ENCODE results near the gene ACBD4. TPM values are rescaled to one million over a fixed set of nuclear protein-coding genes. Genes with fewer than 3 reads are reported as not detected.

Gene ACBD4
- total and polyA plus RNA-seq, 2 of the 13 experiments (the other 11 are each of a cell fraction or from before 2014, with no cell fraction given): 16.1 to 26.9 TPM

DNA sequence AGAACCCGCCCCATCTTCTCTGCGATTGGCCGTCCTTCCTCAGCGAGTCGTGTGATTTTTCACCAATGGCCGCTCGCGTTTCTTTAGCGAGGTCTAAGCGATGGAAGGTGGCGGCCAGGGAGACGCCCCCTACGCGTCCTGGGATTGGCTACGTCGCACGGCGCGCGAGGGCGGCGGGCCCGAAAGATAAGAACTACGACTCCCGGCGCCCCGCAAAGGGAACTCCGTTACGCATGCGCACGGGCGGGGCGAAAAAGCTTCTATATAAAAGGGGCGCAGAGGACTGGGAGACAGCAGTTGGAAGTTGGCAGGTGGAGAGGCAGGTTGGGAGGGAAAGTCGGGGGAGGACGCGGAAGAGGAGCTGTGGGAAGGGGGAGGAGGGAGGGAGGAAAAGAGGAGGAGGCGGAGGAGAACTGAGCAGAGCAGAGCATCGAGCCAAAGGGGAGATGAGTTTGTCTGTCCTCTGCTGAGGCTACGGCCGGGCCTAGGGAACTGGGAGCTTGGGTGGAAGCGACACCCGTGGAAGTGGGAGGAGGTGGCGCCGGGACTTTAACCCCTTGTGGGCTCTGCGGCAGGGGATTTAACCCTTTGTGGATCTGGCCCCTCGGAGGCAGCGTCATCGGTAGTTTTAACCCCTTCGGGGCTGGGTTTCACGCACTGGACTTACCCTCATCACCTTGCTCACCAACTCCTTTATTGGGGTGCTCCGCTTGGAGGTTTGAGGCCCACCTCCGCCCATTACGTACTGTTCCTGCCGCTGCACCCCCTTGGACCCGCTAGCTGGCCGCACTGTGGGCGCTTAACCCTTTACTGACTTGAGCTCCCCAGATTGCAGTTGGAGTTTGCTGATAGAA lies 12.9 kb downstream of the ACBD4 start, which contains the start of gene HEXIM1 (continued):
- TF ChIP-seq KDM5B (CRISPR knock-in tag; IDR thresholded peaks at IDR 0.05; ENCODE audit: borderline replicate concordance): peak; percentile 92
- peak; percentile 77; the same call in 1 of the 2 replicates for TF ChIP-seq ZNF441 (CRISPR knock-in tag; IDR thresholded peaks at IDR 0.05; ENCODE audit: borderline replicate concordance)
- peak; percentile 85 for TF ChIP-seq CREM (IDR thresholded peaks at IDR 0.05)
- TF ChIP-seq CREM (CRISPR knock-in tag; IDR thresholded peaks at IDR 0.05): no peak
- no peak for TF ChIP-seq MATR3 (CRISPR knock-in tag; IDR thresholded peaks at IDR 0.05)
- TF ChIP-seq RFXANK (CRISPR knock-in tag; IDR thresholded peaks at IDR 0.05): no peak
- TF ChIP-seq ZNF484 (CRISPR knock-in tag; IDR thresholded peaks at IDR 0.05; ENCODE audit: borderline replicate concordance, low read depth): no peak
- peak; percentile 51; the same call in 1 of the 2 replicates for TF ChIP-seq SP1 (IDR thresholded peaks at IDR 0.05)
- peak; percentile 80; the same call in 1 of the 2 replicates for TF ChIP-seq SP1 (CRISPR knock-in tag; IDR thresholded peaks at IDR 0.05)
- no peak for TF ChIP-seq SNRNP70 (IDR thresholded peaks at IDR 0.05; ENCODE audit: low read depth, low read length)
- no peak for TF ChIP-seq ZFP62 (CRISPR knock-in tag; IDR thresholded peaks at IDR 0.05)
- TF ChIP-seq ZNF558 (CRISPR knock-in tag; IDR thresholded peaks at IDR 0.05; ENCODE audit: borderline replicate concordance): peak; percentile 68; the same call in 1 of the 2 replicates
- TF ChIP-seq GLMP (CRISPR knock-in tag; IDR thresholded peaks at IDR 0.05; ENCODE audit: borderline replicate concordance): no peak
- no peak; the same call in 1 of the 2 replicates for TF ChIP-seq ZNF205 (CRISPR knock-in tag; IDR thresholded peaks at IDR 0.05)
- TF ChIP-seq RARA (CRISPR knock-in tag; IDR thresholded peaks at IDR 0.05): peak; percentile 58
- peak; percentile 36; the same call in 1 of the 2 replicates for TF ChIP-seq ZNF354B (CRISPR knock-in tag; IDR thresholded peaks at IDR 0.05)
- TF ChIP-seq ZMYM3 (CRISPR knock-in tag; IDR thresholded peaks at IDR 0.05): peak; percentile 81
- TF ChIP-seq JDP2 (CRISPR knock-in tag; IDR thresholded peaks at IDR 0.05; ENCODE audit: borderline replicate concordance): no peak; the same call in 1 of the 2 replicates
- TF ChIP-seq ARNTL (CRISPR knock-in tag; IDR thresholded peaks at IDR 0.05): peak; percentile 76
- TF ChIP-seq ZNF33A (CRISPR knock-in tag; IDR thresholded peaks at IDR 0.05; ENCODE audit: borderline replicate concordance): no peak
- no peak for TF ChIP-seq IRF1 (CRISPR knock-in tag; IDR thresholded peaks at IDR 0.05; ENCODE audit: low read depth)
- TF ChIP-seq FOXK1 (CRISPR knock-in tag; IDR thresholded peaks at IDR 0.05; ENCODE audit: borderline replicate concordance, low read depth): no peak; the same call in 1 of the 2 replicates
- TF ChIP-seq HIC2 (CRISPR knock-in tag; IDR thresholded peaks at IDR 0.05; ENCODE audit: low read depth): peak; percentile 46
